Pancreas (tissue), 10 donors: ENCODE measurements around the gene FXYD3. TPM values are rescaled to one million over a fixed set of nuclear protein-coding genes. Genes with fewer than 3 reads are reported as not detected.

Source experiments
- ATAC-seq, 4 donors: fragments of 200-7000 bp; cut with Tn5 transposase; one replicate each; pipeline versions ENCODE4 v1.8.0 to v1.9.1; 2020; ENCODE audit warnings: mild to moderate bottlenecking in 4 of 4, moderate library complexity in 4 of 4
- DNase-seq, 6 donors: peaks; one replicate each; pipeline ENCODE4 v3.0.0-alpha.2; 2020
- FAIRE-seq: peaks from 2 replicates; lab custom pipeline; 2012; peaks lifted over from hg19 to GRCh38; lab: Jason Lieb, UNC
- H3K27ac ChIP-seq, 4 donors: fragments of 200-600 bp; sonication (generic); 1 replicate in 3 of 4; 2 replicates in 1 of 4; pipeline versions ENCODE4 v1.5.0 to v1.8.0; 2020
- H3K27me3 ChIP-seq, 4 donors: fragments of 200-600 bp; one replicate each; pipeline ENCODE4 v1.8.0; 2021
- H3K36me3 ChIP-seq, 3 donors: fragments of 200-600 bp; sonication (generic) in 1 of 3; one replicate each; pipeline versions ENCODE4 v1.5.0 to v1.8.0; 2020 to 2021
- H3K4me1 ChIP-seq, 3 donors: fragments of 200-600 bp; one replicate each; pipeline ENCODE4 v1.8.0; 2021
- H3K4me3 ChIP-seq, 4 donors: fragments of 200-600 bp; sonication (generic) in 2 of 4; one replicate each; pipeline versions ENCODE4 v1.5.0 to v1.8.0; 2020 to 2021
- H3K9me3 ChIP-seq, 4 donors: fragments of 200-600 bp; one replicate each; pipeline ENCODE4 v1.8.0; 2021
- WGBS, 2 donors: extraction: QIAGEN DNeasy Blood & Tissue Kit; methylation state at CpG; one replicate each; pipeline ENCODE4 v1.1.7; 2013; 5-methylcytosine and 5-hydroxymethylcytosine counted together
- intact Hi-C, 3 donors: fragments of 100-400 bp; cut with DNase I; formaldehyde crosslinking; loops; one replicate each; pipeline versions ENCODE4 v1.11.1 to v1.14.2; 2022
- polyA plus RNA-seq, 2 donors: library from polyadenylated mRNA; stranded (reverse); fragments of 200-250 nt; gene quantifications; one replicate each; pipeline ENCODE4 v1.2.3, GENCODE V29; 2013
- total RNA-seq, 6 donors: library from RNA; stranded (reverse); fragmentation: NEBNext Ultra II Directional in 4 of 6; extraction: Animal tissue kit (Norgen Biotek cat#: 25700) in 4 of 6; gene quantifications; one replicate each; pipeline versions ENCODE4 v1.2.1 to v1.2.4, GENCODE V29; 2021 to 2023
- TF ChIP-seq, protein P1 (sequence below), 4 donors: fragments of 200-600 bp; sonication (generic) in 3 of 4; IDR thresholded peaks; one replicate each; pipeline versions ENCODE4 v1.5.0 to v1.8.0; 2021; ENCODE audit warnings: antibody characterized with exemption in 4 of 4
- donor health status: healthy with polysubstance abuse.
- donor health status: DM: no; HTN: no; CAD: no; lungs with moderate emphysema.
- donor health status: DM: no; HTN: no; CAD: no.
- donor health status: control.
- donor health status: control.
- donor health status: Bipolar disorder and iron deficiency.
- donor health status: DM: yes; HTN: yes; CAD: no.
- donor health status: DM: no; HTN: no; CAD: no.
- donor health status: DM: no; HTN: no; CAD: no.
- donor health status: DM: yes; HTN: yes; CAD: no.

Gene FXYD3
- total and polyA plus RNA-seq, 8 donors = 12.2 to 59.1 (median 17.7) TPM

DNA sequence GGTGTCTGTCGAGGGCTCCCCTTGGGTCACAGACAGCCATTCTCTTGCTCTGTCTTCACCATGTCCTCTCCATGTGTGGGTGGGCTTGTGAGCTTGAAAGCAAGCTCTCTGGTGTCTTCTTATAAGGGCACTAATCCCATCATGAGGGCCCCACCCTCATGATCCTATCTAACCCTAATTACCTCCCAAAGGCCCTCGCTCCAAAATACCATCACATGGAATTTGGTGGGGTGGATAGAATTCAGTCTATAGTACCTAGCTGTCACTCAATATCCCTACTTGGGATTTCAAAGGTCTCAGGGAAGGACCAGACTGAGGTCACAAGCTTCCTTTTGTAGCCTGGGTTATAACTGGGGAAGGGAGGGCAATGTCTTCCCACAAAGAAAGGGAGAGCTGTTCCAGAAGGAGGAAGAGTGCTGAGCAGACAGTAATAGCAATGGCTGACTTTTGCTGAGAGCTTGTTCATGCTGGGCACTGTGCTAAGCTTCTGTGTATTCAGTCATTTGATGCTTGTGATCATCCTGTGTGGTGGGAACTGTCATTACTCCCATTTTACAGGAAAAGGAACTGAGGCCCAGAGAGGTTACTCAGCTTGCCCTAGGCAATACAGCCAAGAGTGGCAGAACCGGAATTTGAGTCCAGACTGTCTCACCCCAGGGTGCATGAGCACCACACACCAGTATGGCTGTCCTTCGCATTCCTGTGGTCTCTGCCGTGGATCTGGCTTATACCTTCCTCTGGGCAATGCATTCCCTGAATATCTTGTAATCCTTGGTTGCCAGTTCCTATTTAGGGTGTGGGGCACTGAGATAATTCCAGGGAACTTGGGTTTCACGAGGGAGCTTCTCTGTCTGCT lies 47.1 kb downstream of the FXYD3 start:
- Histone ChIP-seq H3K27me3 (no peaks in the 10 kb centered on the region), H3K36me3 (no peaks in the 10 kb centered on the region), H3K4me3 (no peak overlapping the region), H3K27ac (no peak overlapping the region), H3K4me1 (no peaks in the 10 kb centered on the region), H3K9me3 (no peaks in the 10 kb centered on the region)
- 75 to 84% methylated on average over 6 of the region's 6 CpGs for WGBS, 2 donors
- intact Hi-C loops = no loop called here
- DNase-seq (no peak), ATAC-seq (no peak), FAIRE-seq (no peak)
- TF ChIP-seq, protein P1, sequence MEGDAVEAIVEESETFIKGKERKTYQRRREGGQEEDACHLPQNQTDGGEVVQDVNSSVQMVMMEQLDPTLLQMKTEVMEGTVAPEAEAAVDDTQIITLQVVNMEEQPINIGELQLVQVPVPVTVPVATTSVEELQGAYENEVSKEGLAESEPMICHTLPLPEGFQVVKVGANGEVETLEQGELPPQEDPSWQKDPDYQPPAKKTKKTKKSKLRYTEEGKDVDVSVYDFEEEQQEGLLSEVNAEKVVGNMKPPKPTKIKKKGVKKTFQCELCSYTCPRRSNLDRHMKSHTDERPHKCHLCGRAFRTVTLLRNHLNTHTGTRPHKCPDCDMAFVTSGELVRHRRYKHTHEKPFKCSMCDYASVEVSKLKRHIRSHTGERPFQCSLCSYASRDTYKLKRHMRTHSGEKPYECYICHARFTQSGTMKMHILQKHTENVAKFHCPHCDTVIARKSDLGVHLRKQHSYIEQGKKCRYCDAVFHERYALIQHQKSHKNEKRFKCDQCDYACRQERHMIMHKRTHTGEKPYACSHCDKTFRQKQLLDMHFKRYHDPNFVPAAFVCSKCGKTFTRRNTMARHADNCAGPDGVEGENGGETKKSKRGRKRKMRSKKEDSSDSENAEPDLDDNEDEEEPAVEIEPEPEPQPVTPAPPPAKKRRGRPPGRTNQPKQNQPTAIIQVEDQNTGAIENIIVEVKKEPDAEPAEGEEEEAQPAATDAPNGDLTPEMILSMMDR (IDR thresholded peaks at IDR 0.05) = no peak

DNA sequence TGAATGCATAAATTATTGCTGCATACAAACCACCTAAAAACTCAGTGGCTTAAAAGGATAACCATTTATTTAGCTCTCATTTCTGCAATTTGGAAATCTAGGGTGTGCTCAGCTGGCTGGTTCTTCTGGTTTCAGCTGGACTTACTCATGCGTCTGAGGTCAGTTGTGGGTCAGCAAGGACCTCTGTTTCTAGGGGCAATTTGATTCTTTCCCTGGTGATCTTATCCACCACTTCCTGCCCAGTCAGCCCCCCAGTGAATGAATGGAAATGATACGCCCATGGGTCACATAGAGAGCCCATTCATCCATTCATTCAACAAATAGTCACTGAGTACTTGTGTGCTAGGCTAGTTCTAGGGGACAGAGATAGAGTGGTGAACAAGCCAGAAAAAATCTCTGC lies 48.8 kb downstream of the FXYD3 start:
- Histone ChIP-seq H3K9me3 (no peaks in the 10 kb centered on the region), H3K27me3 (no peaks in the 10 kb centered on the region), H3K36me3 (no peaks in the 10 kb centered on the region), H3K4me1 (no peaks in the 10 kb centered on the region), H3K27ac (no peak overlapping the region), H3K4me3 (no peak overlapping the region)
- DNase-seq = no peak
- no peak for FAIRE-seq
- intact Hi-C loops = no loop called here
- no peak for ATAC-seq
- WGBS, 2 donors = 49 to 78% methylated on average over 2 of the region's 2 CpGs
- TF ChIP-seq, protein P1 (IDR thresholded peaks at IDR 0.05) = no peak

DNA sequence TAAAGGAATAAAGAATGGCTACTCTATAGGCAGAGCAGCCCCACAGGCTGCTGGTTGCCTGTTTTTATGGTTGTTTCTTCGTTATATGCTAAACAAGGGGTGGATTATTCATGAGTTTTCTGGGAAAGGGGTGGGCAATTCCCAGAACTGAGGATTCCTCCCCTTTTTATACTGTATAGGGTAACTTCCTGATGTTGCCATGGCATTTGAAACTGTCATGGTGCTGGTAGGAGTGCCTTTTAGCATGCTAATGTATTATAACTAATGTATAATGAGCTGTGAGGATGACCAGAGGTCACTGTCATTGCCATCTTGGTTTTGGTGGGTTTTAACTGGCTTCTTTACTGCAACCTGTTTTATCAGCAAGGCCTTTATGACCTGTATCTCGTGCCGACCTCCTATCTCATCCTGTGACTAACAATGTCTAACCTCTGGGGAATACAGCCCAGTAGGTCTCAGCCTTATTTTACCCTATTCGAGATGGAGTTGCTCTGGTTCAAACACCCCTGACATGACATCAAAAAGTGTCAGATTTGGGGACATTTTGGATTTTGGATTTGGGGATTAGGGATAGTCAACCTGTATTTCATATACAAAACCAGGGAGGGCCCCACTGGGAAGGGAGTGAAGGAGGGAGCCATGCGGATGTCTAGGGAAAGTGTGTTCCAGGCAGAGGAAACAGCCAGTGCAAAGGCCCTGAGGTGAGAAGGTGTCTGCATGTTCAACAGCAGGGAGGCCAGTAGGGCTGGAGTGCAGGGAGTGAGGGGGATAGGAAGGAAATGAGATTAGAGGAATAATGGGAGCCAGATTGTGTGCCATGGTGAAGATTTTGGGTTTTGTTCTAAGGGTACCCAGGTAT lies 49.8 kb downstream of the FXYD3 start:
- TF ChIP-seq, protein P1 (IDR thresholded peaks at IDR 0.05) = no peak
- no peak for DNase-seq
- Histone ChIP-seq H3K27me3 (no peaks in the 10 kb centered on the region), H3K4me3 (no peak overlapping the region), H3K36me3 (no peaks in the 10 kb centered on the region), H3K27ac (no peak overlapping the region), H3K9me3 (no peaks in the 10 kb centered on the region), H3K4me1 (no peaks in the 10 kb centered on the region)
- no peak for ATAC-seq
- intact Hi-C loops = no loop called here
- WGBS, 2 donors = 50 to 67% methylated on average over 5 of the region's 5 CpGs
- no peak for FAIRE-seq

DNA sequence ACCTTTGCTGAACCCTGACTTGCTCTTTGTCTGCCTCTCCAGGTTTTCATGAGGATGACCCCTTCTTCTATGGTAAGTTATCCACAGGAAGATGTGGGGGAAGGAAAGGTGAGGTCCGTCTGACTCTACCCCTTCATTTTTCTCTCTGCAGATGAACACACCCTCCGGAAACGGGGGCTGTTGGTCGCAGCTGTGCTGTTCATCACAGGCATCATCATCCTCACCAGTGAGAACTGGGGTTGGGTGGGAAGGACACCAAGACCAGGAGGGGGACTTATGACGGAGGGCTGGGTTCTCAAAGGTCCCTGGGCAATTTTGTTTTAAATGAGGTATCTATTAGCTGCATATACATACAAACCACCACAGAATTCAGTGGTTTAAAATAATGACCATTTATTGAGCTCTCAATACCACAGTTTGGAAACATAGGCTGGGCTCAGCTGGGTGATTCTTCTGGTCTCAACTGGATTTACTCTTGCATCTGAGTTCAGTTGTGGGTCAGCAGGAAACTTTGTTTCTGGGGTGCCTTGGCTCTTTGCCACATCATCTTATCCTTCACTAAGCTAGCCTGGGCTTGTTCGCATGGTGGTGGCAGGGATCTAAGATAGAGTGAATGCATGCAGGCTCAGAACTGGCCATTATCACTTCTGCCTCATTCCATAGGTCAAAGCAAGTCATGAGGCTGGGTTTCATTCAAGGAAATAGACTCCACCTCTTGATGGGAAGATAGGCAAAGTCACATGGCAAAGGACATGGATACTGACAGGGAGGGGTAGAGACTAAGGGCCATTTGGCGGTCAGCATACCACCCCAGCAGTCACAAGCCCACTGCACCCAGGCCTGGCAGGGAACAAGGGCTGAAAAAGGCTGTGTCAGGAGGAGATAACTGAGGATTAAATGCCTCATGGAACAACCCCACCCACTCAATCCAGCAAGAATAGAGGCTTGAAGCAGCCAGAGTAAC lies 50.8 kb downstream of the FXYD3 start:
- no peak for DNase-seq
- no peak for FAIRE-seq
- TF ChIP-seq, protein P1 (IDR thresholded peaks at IDR 0.05) = no peak
- 82 to 92% methylated on average over 7 of the region's 7 CpGs for WGBS, 2 donors
- intact Hi-C loops = no loop called here
- H3K36me3 ChIP-seq = no peaks in the 10 kb centered on the region
- no peaks in the 10 kb centered on the region for H3K9me3 ChIP-seq
- no peak overlapping the region for H3K4me3 ChIP-seq
- no peak for ATAC-seq
- H3K27me3 ChIP-seq = no peaks in the 10 kb centered on the region
- H3K27ac ChIP-seq = no peak overlapping the region
- H3K4me1 ChIP-seq = no peaks in the 10 kb centered on the region
